ENCODE results near the gene ETFB.

The ETFB gene

DNA sequence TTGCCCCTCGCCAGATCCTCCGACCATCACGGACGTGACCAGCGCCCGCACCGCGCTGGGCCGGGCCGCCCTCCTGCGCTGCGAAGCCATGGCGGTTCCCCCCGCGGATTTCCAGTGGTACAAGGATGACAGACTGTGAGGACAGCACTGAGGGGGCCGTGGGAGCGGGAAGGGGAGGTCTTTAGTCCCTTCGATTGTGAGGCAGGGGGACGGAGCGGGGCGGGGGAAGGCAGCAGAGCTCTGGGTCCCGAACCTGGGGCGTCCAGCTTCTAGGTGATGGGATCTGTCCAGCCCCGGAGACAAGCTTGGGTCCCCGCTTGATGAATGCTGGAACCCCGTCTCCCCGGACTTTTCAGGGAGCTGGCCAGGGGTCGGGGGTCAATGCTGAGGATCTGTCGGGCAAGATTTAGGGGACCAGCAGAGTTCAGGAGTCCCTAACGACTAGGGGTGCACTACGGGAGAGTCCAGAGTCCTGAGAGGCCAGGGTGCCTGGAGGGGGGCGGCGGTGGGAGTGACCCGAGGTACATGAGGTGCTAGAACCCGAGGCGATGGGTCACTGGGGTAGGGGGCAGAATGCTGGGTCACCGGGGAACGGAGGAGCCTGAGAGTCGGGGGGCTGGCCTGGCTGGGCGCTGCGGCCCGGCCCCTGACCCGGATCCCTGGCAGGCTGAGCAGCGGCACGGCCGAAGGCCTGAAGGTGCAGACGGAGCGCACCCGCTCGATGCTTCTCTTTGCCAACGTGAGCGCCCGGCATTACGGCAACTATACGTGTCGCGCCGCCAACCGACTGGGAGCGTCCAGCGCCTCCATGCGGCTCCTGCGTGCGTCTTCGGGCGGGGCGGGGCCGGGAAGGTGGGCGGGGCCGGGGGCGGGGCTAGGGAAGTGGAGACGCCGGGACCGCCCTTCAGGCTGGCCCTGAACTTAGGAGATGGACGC lies 38.9 kb downstream of the ETFB start:
- DNase-seq (ENCODE audit: low spot score), result no peak

DNA sequence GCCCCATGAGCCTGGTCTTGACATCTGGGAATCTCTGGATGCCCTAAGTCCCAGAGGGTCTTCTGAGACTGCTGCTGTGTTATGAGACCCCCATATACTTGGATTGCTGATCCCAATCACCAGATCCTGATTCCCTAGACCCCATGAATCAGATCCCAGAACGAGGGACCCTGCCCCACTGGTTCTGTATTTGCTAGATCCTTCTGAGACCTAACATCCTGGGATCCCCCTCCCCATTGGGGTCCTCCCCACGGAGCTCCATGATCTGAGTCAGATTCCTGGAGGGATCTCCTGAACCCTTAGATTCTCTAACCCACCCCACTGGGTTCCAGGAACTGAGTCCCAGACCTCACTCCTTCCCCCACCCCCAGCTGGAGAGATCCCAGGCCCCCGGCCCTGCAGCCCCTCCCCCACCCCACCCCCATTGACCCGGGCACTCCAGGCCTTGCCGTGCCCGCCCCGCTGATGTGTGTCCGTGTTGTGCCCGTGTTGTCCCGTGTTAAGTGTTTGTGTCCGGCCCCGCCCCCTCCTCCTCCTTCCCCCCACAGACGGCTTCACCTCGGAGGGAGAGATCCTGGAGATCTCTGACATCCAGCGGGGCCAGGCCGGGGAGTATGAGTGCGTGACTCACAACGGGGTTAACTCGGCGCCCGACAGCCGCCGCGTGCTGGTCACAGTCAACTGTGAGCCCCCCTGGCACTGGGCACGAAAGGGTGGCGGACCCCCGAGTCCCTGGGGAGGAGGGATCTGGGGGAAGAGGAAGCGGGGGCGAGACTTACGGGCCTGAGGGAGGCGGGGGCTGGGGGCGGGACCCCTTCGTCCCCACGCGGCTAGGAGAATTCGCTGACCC lies 39.7 kb downstream of the ETFB start:
- no peak for DNase-seq (ENCODE audit: low spot score)

DNA sequence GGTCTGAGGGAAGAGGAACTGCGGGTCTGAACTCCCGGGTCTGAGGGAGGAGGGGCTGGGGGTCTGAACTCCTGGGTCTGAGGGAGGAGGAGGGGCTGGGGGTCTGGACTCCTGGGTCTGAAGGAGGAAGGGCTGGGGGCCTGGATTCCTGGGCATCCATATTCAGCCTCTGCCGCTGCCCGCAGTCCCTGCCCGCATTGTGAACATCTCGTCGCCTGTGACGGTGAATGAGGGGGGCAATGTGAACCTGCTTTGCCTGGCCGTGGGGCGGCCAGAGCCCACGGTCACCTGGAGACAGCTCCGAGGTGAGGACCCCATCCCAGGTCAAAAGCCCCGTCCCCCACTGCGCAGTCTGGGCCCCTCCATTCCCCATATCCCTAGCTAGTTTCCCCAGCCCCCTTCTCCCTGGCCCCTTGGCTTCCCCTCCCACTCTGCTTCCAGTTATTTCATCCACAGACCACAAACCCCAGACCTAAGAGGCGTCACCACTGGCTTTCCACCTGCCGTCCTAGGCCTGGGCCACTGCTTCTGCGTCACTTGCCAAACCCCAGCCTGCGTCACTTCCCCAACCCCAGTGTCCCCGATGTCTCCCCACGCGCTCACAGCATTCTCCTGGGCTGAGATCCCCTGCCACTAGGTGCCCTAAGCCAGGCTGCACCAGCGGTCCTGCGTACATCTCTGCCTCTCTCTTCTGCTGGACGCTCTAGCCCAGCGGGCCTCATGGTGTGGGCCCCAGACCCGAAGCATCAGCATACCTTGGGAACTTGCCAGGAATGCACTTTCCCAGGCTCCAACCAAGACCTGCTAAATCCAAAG lies 40.8 kb downstream of the ETFB start:
- no peak for DNase-seq (ENCODE audit: low spot score)

DNA sequence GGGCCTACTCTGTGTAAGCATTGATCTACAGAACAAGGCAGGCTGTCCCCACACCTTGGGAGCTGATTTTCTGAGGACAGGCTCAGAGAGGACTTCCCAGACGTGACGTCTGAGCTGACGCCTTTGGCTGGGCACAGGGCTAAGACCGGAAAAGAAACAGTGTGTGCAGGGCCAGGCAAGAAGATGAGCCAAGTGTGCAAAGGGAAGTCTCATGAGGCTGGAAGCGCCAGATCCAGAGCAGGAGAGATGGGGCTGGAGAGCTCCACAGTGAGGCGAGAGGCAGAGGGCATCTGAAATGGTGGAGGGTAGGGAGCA lies 42.1 kb downstream of the ETFB start:
- no peak for DNase-seq (ENCODE audit: low spot score)

DNA sequence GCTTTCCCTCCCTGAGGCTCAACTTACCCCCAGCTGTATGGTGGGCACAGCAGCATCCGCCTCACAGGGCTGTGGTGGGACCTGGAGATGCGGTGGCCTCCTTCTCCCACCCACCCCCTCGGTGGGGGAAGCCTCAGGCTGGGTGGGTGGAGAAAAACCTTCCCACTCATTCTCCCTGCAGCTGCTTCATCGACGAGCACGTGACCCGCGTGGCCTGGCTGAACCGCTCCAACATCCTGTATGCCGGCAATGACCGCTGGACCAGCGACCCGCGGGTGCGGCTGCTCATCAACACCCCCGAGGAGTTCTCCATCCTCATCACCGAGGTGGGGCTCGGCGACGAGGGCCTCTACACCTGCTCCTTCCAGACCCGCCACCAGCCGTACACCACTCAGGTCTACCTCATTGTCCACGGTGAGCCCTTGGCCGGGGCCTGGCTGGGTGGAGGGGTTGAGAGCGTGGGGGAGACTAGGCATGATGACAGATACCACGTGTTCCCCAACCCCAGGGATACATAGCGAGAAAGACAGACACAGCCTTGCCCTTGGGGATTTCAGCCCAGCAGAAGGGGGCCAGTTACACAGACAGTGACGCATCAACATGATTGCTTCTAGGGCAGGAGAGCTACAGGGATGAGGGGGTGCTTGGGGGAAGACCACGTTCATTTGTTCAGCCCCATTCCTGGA lies 42.6 kb downstream of the ETFB start:
- no peak for DNase-seq (ENCODE audit: low spot score)

DNA sequence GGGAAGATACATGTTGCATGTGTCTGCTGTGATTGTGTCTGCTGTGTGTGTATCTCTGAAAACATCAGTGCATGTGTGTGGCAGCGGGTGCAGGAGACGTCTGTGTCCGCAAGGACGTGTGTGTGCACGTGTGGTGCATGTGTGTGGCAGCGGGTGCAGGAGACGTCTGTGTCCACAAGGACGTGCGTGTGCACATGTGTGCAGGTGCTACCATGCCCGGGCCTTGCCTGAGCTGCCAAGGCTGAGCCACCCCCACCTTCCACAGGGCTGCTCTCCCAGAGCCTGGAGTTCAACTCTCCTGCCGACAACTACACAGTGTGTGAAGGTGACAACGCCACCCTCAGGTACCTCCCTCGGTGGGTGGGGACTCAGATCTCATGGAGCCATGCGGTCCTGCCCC lies 44.4 kb downstream of the ETFB start:
- no peak for DNase-seq (ENCODE audit: low spot score)

DNA sequence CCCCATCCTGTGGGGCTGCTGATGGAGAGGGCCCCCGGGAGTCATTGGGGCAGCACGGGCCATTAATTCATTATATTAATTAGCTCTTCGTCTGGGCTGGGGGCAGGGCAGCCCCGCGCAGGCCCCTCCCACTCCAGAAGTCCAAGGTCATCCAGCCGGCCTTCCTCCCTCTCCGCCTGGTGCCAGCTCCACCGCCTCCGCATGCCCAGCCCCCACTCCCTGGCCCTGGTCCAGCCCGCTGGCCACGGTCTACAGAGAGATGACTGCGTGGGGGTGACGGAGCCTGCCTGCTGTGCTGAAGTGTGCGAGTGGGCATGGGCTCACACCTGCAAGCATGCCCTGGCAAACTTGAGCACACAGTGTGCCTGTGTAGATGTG lies 45.9 kb downstream of the ETFB start:
- DNase-seq (ENCODE audit: low spot score), result peak; percentile 31

DNA sequence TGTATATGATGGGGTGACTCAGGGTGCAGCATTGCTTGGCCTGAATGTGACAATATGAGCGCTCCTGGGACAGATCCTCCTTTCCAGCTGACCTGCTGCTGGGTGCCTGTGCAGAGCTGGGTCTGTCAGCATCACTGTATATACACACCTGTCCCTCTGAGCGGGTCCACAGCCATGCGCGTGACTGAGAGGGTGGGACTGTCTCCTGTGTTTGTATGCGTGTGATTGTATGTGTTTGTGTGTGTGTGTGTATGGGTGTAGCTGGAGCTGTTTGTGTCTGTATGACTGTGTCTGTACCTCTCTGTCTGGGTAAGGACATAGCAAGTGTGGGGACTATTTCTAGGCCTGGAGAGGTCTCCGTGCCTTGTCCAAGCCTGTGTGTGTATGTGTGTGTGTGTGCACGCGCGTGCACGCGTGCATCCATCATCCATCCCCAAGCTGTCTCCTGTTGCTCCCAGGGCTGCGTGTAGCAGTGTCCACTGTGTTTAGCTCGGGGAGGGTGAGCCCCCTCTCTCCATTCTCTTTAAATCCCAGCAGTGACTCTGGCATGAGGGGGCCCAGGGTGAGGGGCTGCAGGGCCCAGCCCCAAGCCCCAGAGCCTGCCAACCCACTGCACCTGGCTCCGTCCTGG lies 46.4 kb downstream of the ETFB start:
- DNase-seq (ENCODE audit: low spot score), result no peak

DNA sequence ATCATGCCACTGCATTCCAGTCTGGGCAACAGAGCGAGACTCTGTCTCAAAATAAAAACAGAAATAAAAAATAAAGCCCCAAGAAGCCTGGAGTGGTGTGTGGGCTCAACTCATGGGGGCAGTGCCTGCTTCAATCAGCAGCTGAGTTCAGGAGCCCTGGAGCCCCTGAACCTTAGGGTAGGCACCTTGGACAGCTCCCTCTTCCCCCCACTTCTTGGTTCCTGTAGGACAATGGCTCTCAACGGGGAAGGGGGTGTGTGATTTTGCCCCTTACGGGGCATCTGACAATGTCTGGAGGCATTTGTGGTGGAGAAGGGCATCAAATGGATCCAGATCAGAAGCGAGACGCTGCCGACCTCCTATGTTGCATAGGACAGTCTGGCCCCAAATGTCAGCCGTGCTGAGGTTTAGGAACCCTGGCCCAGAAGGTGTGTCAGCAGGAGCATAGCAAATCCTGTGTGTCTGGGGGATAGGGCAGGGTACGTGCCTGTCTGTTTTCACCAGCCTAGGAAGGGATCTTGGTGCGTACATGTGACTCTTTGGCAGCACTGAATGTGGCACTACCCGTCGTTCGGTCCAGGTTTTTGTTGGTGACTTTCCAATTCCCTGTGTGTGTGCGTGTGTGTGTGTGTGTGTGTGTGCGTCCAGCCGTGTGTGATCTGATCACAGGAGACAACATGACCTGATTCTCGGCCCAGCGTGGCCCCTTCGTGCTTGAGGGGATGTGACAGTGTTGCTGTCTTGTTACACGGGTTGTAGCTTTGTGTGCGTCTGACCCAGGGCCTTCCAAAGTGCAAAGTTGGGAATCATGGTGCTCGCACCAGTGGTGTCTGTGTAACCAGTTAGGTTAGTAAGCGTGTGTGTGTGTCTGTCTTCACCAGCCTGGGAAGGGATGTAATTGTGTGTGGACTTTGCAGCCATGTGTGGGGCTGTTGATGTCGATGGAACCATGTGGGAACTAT lies 47.2 kb downstream of the ETFB start:
- no peak for DNase-seq (ENCODE audit: low spot score)

DNA sequence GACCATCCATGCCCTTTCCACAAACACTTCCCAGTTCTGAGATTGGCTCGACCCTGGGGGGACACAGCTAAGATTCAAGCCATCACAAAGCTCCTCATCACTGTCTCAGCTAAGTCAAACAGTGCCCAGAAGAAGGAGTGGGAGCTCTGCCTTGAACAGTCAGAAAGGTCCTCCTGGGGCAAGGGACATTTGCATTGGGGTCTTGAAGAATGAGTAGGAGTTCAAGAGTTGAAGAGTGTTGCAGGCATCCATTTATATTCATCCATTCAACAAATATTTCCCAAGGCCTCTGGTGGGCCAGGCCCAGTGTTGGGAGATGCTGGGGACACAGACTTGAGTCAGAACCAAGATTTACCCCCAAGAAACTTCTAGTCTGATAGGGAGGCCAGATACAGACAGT lies 48.2 kb downstream of the ETFB start:
- DNase-seq (ENCODE audit: low spot score), result no peak

DNA sequence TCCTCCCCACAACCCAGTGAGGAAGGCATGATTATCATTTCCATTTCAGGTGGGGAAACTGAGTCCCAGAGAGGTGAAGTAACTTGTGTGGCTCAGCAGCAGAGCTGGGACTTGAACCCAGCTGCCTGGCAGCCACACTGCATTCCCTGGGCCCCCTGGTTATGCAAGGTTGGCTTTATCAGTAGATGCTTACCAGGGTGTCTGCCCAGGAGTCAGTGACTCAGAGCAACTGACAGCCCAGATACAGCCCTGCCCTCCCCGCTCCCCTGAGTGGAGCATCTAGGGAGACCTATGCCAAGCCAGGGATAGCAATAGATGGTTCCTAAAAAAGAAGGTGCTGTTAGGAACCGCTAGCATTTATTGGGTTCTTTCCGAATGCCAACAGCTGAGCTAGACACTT lies 48.8 kb downstream of the ETFB start:
- DNase-seq (ENCODE audit: low spot score), result no peak

DNA sequence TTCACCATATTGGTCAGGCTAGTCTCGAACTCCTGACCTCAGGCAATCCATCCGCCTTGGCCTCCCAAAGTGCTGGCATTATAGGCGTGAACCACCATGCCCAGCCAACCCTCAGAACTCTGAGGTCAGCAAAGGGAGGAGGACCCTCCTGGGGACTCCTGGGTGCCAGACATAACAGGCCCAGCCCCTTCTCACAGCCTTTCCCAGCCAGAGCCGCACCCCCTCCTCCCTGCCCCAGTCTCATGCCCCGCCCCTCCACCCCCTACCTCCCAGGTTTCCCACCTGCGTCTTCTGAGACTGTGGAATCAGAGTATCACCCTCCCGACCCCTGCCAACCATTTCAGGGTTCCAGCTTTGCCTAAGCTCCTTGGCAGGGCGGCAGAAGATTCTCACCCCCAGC lies 49.5 kb downstream of the ETFB start:
- no peak for DNase-seq (ENCODE audit: low spot score)

DNA sequence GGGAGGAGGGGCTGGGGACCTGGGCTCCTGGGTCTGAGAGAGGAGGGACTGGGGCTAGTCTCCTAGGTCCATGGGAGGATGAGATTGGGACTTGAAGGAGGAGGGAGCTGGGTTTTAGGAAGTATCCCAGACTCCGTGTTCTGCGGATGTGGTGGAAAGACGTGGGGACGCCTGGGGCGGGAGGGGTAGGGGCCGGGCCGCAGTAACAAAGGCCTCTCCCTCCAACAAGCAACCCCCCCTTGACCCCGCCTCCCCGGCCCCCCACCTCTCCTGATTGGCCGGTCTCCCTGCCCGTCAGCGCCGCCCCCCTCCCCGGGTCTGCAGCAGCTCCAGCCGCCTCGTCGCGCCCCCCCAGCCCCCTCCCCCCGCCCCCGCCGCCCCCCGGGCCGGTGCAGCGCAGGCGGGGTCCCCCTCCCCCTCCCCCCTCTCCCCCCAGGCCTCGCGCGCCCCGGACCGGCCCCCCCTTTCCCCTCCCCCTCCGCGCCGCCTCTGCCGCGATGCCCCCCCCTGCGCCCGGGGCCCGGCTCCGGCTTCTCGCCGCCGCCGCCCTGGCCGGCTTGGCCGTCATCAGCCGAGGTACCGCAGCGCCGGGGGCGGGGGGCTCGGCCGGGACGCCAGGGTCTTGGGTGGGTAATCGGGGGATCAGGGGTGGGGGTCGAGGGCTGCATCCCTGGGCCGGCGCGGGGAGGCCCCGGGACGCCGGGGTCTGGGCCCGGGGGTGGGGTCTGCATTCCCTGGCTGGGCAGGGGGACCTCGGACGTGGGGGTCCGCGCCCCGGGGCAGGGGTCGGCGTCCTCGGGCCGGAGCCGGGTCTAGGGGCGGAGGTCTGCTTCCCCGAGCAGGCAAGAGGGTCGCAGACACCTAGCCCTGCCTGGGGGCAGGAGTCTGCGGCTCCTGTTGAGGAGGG lies 54.6 kb downstream of the ETFB start, which contains the start of gene IGLON5:
Gene IGLON5, plus strand, starts transcription at position 294 of the 907 bp plus-strand sequence. Its CDS starts 204 bp downstream, at position 498.
- no peak for DNase-seq (ENCODE audit: low spot score)

DNA sequence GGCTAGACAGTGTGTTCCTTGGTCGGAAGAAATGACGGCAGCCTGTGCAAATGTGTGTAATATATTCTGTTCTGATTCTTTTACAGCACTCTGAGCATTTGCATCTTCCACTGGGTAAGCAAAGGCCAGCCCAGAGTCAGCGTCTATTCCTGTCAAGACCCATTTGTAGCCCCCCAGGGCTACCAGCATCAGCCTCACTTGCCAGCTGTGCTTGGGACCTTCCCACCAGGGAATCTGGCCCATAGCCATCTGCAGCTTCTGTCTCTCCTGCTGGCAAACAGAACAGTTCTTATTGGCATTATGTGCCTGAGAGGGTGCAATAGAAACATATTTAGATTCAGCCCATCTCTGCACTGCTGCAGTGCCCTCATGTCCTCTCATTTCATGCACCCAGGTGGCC lies 60.7 kb downstream of the ETFB start:
- no peak for DNase-seq (ENCODE audit: low spot score)

DNA sequence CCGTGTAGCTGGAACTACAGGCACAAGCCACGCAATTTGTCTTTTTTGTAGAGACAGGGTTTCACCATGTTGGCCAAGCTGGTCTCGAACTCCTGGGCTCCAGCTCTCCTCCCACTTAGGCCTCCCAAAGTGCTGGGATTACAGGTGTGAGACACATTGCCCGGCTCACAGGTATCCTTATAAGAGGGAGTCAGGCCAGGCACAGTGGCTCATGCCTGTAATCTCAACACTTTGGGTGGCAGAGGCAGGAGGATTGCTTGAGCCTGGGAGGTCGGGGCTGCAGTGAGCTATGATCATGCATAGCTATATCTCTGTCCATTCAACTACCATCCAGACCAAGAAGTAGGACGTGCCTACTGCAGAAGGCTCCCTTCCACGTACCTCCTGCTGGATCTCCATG lies 64.9 kb downstream of the ETFB start:
- DNase-seq (ENCODE audit: low spot score), result no peak

DNA sequence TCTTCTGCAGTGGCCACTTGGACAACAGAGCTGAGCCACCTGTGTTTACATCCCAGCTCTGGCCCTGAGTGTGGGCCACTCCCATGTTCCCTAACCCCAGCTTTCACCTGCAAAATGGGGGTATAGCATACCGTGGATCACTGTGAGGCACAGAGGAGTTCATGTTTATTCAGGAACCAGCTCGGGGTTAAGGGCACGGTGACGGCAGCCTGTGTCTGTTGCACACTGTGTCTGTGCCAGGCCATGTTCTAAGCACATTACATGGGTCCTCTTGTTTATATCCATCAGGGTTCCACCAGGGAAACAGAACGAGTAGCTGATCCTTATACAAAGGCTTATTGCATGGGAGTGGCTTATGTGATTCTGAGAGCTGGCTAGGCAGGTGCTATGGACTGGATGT lies 68.8 kb downstream of the ETFB start:
- DNase-seq (ENCODE audit: low spot score), result no peak

DNA sequence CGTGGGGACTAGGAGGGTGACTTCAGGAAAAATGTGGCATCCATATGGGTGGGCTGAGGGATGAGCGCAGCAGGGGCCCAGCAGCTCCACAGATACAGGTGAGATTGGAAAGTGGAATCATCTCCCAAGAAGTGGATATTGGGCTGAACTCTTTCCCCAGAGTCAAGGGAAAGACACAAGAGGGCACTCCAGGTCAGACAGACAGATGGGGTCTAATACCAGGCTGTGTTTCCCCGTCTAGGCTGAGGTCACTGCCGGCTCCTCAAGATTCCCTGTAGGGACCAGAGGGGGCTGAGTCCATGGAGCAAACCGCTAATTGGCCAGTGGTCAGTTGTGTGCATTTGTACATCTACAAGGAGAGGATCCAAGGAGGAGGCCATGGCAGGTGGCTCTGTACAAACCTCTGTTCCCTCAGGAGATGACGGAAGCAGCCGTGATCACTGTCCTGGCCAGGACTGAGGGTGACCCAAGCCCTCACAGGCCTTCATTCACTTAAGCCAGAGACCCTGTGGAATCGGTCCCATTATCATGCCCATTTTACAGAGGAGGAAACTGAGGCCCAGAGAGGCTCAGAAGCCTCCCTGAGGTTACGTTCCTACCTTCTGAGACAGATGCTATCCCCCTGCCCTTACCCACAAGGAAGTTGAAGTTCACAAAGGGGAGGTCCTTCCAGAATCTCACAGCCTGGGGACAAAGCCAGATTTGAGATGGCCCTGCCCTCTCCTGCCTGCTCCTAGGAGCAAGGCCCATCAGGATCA lies 69.7 kb downstream of the ETFB start:
- DNase-seq (ENCODE audit: low spot score), result no peak
